Left lung (tissue), 10 donors: ENCODE data around the gene CTCF. TPM values are rescaled to one million over a fixed set of nuclear protein-coding genes. Genes with fewer than 3 reads are reported as not detected.

Source experiments
- ATAC-seq: fragments of 200-7000 bp; cut with Tn5 transposase; one replicate; pipeline ENCODE4 v1.9.1; 2020; ENCODE audit warnings: moderate library complexity
- DNase-seq, 4 donors: peaks; one replicate each; pipeline ENCODE4 v3.0.0-alpha.2; 2013 to 2020
- H3K27ac ChIP-seq, 2 donors: fragments of 200-600 bp; sonication (generic) in 1 of 2; one replicate each; pipeline versions ENCODE4 v1.5.0 to v1.8.0; 2020 to 2021
- H3K27me3 ChIP-seq, 2 donors: fragments of 200-600 bp; sonication (generic) in 1 of 2; one replicate each; pipeline versions ENCODE4 v1.5.0 to v1.8.0; 2020 to 2021
- H3K36me3 ChIP-seq, 2 donors: fragments of 200-600 bp; sonication (generic) in 1 of 2; one replicate each; pipeline versions ENCODE4 v1.5.0 to v1.8.0; 2020 to 2021
- H3K4me1 ChIP-seq, 2 donors: fragments of 200-600 bp; one replicate each; pipeline ENCODE4 v1.8.0; 2021
- H3K4me3 ChIP-seq, 2 donors: fragments of 200-600 bp; sonication (generic) in 1 of 2; one replicate each; pipeline versions ENCODE4 v1.5.0 to v1.8.0; 2020 to 2021; ENCODE audit warnings: mild to moderate bottlenecking in 1 of 2
- H3K9me3 ChIP-seq, 2 donors: fragments of 200-600 bp; sonication (generic) in 1 of 2; one replicate each; pipeline versions ENCODE4 v1.5.0 to v1.8.0; 2020 to 2021
- CTCF ChIP-seq, 2 donors: fragments of 200-600 bp; sonication (generic) in 1 of 2; IDR thresholded peaks; one replicate each; pipeline versions ENCODE4 v1.5.0 to v1.8.0; 2021; ENCODE audit warnings: antibody characterized with exemption in 2 of 2
- intact Hi-C, 2 donors: fragments of 100-400 bp; cut with DNase I; formaldehyde crosslinking; loops; one replicate each; pipeline versions ENCODE4 v1.11.2 to v1.14.2; 2022
- polyA plus RNA-seq, 6 donors: library from polyadenylated mRNA; unstranded; fragments of 120-200 nt; gene quantifications; one replicate each; pipeline ENCODE4 v1.2.1, GENCODE V29; 2013; ENCODE audit not compliant: insufficient read length in 6 of 6
- total RNA-seq, 2 donors: library from RNA; stranded (reverse); fragmentation: NEBNext Ultra II Directional; extraction: Animal tissue kit (Norgen Biotek cat#: 25700); gene quantifications; one replicate each; pipeline ENCODE4 v1.2.1, GENCODE V29; 2021
- donor health status: DM: no; HTN: yes; CAD: no.
- donor health status: DM: no; HTN: no; CAD: no.

CTCF gene
- total and polyA plus RNA-seq, 8 donors = 27.8 to 80.2 (median 73.4) TPM

- H3K4me3 ChIP-seq = no peak overlapping the region
- DNase-seq (no peak), ATAC-seq (no peak)
- intact Hi-C loops = loop anchor here in 1 of 2 donors (10.0 kb wide), 1 partner anchor 109 kb away; no protein-coding TSS in a partner anchor
- H3K9me3 ChIP-seq = no peaks in the 10 kb centered on the region
- no peak for TF ChIP-seq CTCF (IDR thresholded peaks at IDR 0.05)
- H3K4me1 ChIP-seq = peaks cover 5 to 14% of the 10 kb centered on the region in 2 donors
- H3K27ac ChIP-seq = no peak overlapping the region
- peaks cover 0 to 23% of the 10 kb centered on the region in 2 donors for H3K36me3 ChIP-seq
- peaks cover 26 to 65% of the 10 kb centered on the region in 2 donors for H3K27me3 ChIP-seq
Measured at GRCh38 chr16:67653789-67654402, 91.6 kb downstream of the CTCF start.

- no peak for TF ChIP-seq CTCF (IDR thresholded peaks at IDR 0.05)
- peak in 1 of 4 donors; percentile 71 for DNase-seq
- intact Hi-C loops = loop anchor here in 1 of 2 donors (10.0 kb wide), 1 partner anchor 110 kb away; no protein-coding TSS in a partner anchor
- Histone ChIP-seq H3K4me1 (peaks cover 11 to 19% of the 10 kb centered on the region in 2 donors), H3K4me3 (no peak overlapping the region), H3K27ac (no peak overlapping the region), H3K9me3 (no peaks in the 10 kb centered on the region), H3K27me3 (peaks cover 23 to 60% of the 10 kb centered on the region in 2 donors), H3K36me3 (peaks cover 0 to 23% of the 10 kb centered on the region in 2 donors)
- no peak for ATAC-seq
Measured at GRCh38 chr16:67654403-67654911, 92.1 kb downstream of the CTCF start.

- no peak for TF ChIP-seq CTCF (IDR thresholded peaks at IDR 0.05)
- Histone ChIP-seq H3K27me3 (peaks cover 23 to 51% of the 10 kb centered on the region in 2 donors), H3K27ac (no peak overlapping the region), H3K36me3 (peaks cover 0 to 23% of the 10 kb centered on the region in 2 donors), H3K4me1 (peaks cover 13 to 23% of the 10 kb centered on the region in 2 donors), H3K9me3 (no peaks in the 10 kb centered on the region), H3K4me3 (no peak overlapping the region)
- no peak for ATAC-seq
- peak in 1 of 4 donors; percentile 16 for DNase-seq
- intact Hi-C loops = loop anchor here in 1 of 2 donors (10.0 kb wide), 1 partner anchor 111 kb away; no protein-coding TSS in a partner anchor
Measured at GRCh38 chr16:67655363-67655762, 93.0 kb downstream of the CTCF start.

GRCh38 chr16:67656344-67657016 is 94.2 kb downstream of the CTCF start:
- DNase-seq (peak in 1 of 4 donors; percentile 74), ATAC-seq (no peak)
- intact Hi-C loops = loop anchor here in 1 of 2 donors (10.0 kb wide), 1 partner anchor 112 kb away; no protein-coding TSS in a partner anchor
- no peaks in the 10 kb centered on the region for H3K9me3 ChIP-seq
- no peak overlapping the region for H3K27ac ChIP-seq
- H3K4me3 ChIP-seq = no peak overlapping the region
- peaks cover 16 to 29% of the 10 kb centered on the region in 2 donors for H3K4me1 ChIP-seq
- peaks cover 23 to 42% of the 10 kb centered on the region in 2 donors for H3K27me3 ChIP-seq
- peaks cover 0 to 23% of the 10 kb centered on the region in 2 donors for H3K36me3 ChIP-seq
- TF ChIP-seq CTCF (IDR thresholded peaks at IDR 0.05) = no peak
